Mesothelial cell of epicardium (in vitro differentiated cells): ENCODE measurements around the gene LYG2. TPM values are rescaled to one million over a fixed set of nuclear protein-coding genes. Genes with fewer than 3 reads are reported as not detected.
"Not testable (repeated sequence)": the region's sequence is repeated elsewhere in the genome, so short reads cannot be mapped to it uniquely, and the experiment has no call there.

Source experiments
- DNase-seq, 2 experiments: peaks; one replicate each; pipeline ENCODE4 v3.0.0; 2021; ENCODE audit warnings: low spot score in 2 of 2; ENCODE audit not compliant: unreplicated experiment in 2 of 2
- H3K27ac Mint-ChIP-seq: 2 replicates; pipeline ENCODE4 v1.8.0; 2021; ENCODE audit warnings: mixed read lengths
- H3K27me3 Mint-ChIP-seq: 2 replicates; pipeline ENCODE4 v1.8.0; 2021; ENCODE audit warnings: low read depth, mixed read lengths
- H3K36me3 Mint-ChIP-seq: 2 replicates; pipeline ENCODE4 v1.8.0; 2021; ENCODE audit warnings: mixed read lengths
- H3K4me1 Mint-ChIP-seq: 2 replicates; pipeline ENCODE4 v1.8.0; 2021; ENCODE audit warnings: mixed read lengths
- H3K4me3 Mint-ChIP-seq: 2 replicates; pipeline ENCODE4 v1.8.0; 2021; ENCODE audit warnings: mild to moderate bottlenecking, moderate library complexity, mixed read lengths
- H3K9me3 Mint-ChIP-seq: 2 replicates; pipeline ENCODE4 v1.8.0; 2021; ENCODE audit warnings: mixed read lengths
- CTCF ChIP-seq: fragments of 200-600 bp; sonication (generic); IDR thresholded peaks from one replicate; pipeline ENCODE4 v1.5.0; 2021; ENCODE audit warnings: antibody characterized with exemption; ENCODE audit not compliant: unreplicated experiment
- total RNA-seq: library from RNA; stranded (reverse); gene quantifications from 3 replicates; pipeline ENCODE4 v1.2.1, GENCODE V29; 2021

The LYG2 gene
- total RNA-seq, 1 donor from 2014 or later: not detected

DNA sequence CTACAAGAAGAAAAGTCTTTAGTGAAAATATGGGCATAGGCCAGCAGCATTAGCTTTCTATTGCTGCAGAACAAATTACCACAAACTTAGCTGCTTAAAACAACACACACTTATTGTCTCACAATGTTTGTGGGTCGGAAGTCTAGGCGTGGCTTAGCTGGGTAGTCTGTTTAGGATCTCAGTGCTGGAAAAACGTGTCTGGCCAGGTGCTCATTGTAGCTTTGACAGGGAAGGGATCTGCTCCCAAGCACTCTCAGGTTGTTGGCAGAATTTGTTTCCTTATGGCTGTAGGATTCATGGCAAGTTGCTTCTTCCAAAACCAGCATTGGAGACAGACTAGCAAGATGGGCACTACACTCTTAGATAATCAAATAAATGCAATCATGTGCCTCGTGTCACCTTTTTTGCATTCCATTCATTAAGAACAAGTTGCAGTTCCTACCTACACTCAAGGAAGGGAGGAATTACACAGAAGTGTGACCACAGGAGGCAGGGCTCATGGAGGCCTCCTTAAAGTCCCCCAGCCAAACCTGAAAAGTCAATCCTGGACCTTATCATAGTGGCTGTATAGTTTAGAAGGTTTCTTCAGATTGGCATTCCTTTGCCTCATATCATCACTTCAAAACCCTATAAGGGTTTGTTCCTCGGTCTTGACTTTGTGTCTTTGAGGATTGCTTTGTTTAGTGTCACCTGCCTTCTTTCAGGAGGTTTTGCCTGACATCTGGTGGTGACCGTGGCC lies 57.2 kb downstream of the LYG2 start:
- H3K36me3 Mint-ChIP-seq: peaks cover 22% of the 10 kb centered on the region
- no peak overlapping the region for H3K4me3 Mint-ChIP-seq
- peaks cover 4% of the 10 kb centered on the region for H3K9me3 Mint-ChIP-seq
- H3K4me1 Mint-ChIP-seq: peaks cover 4% of the 10 kb centered on the region
- H3K27ac Mint-ChIP-seq: no peak overlapping the region
- no peaks in the 10 kb centered on the region for H3K27me3 Mint-ChIP-seq
- no peak for DNase-seq
- TF ChIP-seq CTCF: no peak

- H3K4me3 Mint-ChIP-seq, H3K9me3 Mint-ChIP-seq, H3K27ac Mint-ChIP-seq, DNase-seq, H3K4me1 Mint-ChIP-seq, H3K27me3 Mint-ChIP-seq: not testable (repeated sequence)
- peaks cover 43% of the 10 kb centered on the region for H3K36me3 Mint-ChIP-seq
Measured at GRCh38 chr2:99192364-99192763, 63.1 kb downstream of the LYG2 start.

Other genes with a start within 250 kb of the LYG2 start
- gene C2orf15, start 114.0 kb downstream of the LYG2 start, total RNA-seq: 7.2 to 8.7 TPM (median 7.8 TPM) in 3 replicates
- 10.5 to 11.3 TPM (median 11.3 TPM) in 3 replicates for gene TSGA10, start 100.7 kb downstream of the LYG2 start, total RNA-seq
- gene LIPT1, start 100.7 kb downstream of the LYG2 start, total RNA-seq: 6.4 to 8.2 TPM (median 8.2 TPM) in 3 replicates
- 31.5 to 34.4 TPM (median 32.2 TPM) in 3 replicates for gene MITD1, start 74.6 kb downstream of the LYG2 start, total RNA-seq
- gene MRPL30, start 74.5 kb downstream of the LYG2 start, total RNA-seq: 33.3 to 35.3 TPM (median 35.1 TPM) in 3 replicates
- gene LYG1, start 45.5 kb upstream of the LYG2 start, total RNA-seq: 1.9 to 2.2 TPM (median 2.1 TPM) in 3 replicates
- 22.7 to 24.9 TPM (median 22.9 TPM) in 3 replicates for gene TXNDC9, start 80.7 kb upstream of the LYG2 start, total RNA-seq
- gene EIF5B, start 81.7 kb upstream of the LYG2 start, total RNA-seq: 42.1 to 45.8 TPM (median 45.3 TPM) in 3 replicates
- 52.5 to 58.7 TPM (median 53.3 TPM) in 3 replicates for gene REV1, start 234.4 kb upstream of the LYG2 start, total RNA-seq